ENCODE data around the gene DOC2B. TPM values are rescaled to one million over a fixed set of nuclear protein-coding genes. Genes with fewer than 3 reads are reported as not detected.
"Not testable (repeated sequence)": the region's sequence is repeated elsewhere in the genome, so short reads cannot be mapped to it uniquely, and the experiment has no call there.

The DOC2B gene
- total RNA-seq, 1 experiment from 2014 or later, result 0.17 TPM

- Histone ChIP-seq H3K36me3 (ENCODE audit: insufficient read depth, low read length, poor library complexity, severe bottlenecking) (no peaks in the 10 kb centered on the region), H3K27me3 (replicated peaks; ENCODE audit: insufficient read depth, low read depth, low read length, poor library complexity) (no peaks in the 10 kb centered on the region), H3K9me3 (ENCODE audit: low read depth, low read length, poor library complexity, severe bottlenecking) (no peaks in the 10 kb centered on the region), H3K4me1 (ENCODE audit: insufficient read depth, low read length, poor library complexity, severe bottlenecking) (no peaks in the 10 kb centered on the region), H3K27ac (ENCODE audit: low read depth, low read length, poor library complexity, severe bottlenecking) (no peak overlapping the region), H3K4me3 (ENCODE audit: low read depth, low read length, poor library complexity, severe bottlenecking) (no peak overlapping the region)
- POLR2A ChIA-PET (ENCODE audit: low non-redundant PET), result no interaction called here
- no peak for DNase-seq (ENCODE audit: low spot score)
- TF ChIP-seq EZH2 (IDR thresholded peaks at IDR 0.05; ENCODE audit: borderline replicate concordance, low read depth, low read length, poor library complexity, severe bottlenecking), result no peak
- no peak for TF ChIP-seq CTCF (conservative IDR thresholded peaks at IDR 0.05; ENCODE audit: low read depth, low read length)
- intact Hi-C loops (cut with micrococcal nuclease; ENCODE audit: unreplicated experiment), result no loop called here
- CTCF ChIA-PET, result no interaction called here
- BruUV-seq (replicated peaks), result no TSS peak
Measured at GRCh38 chr17:226108-227077, 44.9 kb upstream of the DOC2B start.

- no TSS peak for BruUV-seq (replicated peaks)
- H3K9me3 ChIP-seq (ENCODE audit: low read depth, low read length, poor library complexity, severe bottlenecking), result no peaks in the 10 kb centered on the region
- CTCF ChIA-PET, result no interaction called here
- TF ChIP-seq EZH2 (IDR thresholded peaks at IDR 0.05; ENCODE audit: borderline replicate concordance, low read depth, low read length, poor library complexity, severe bottlenecking) (no peak), CTCF (conservative IDR thresholded peaks at IDR 0.05; ENCODE audit: low read depth, low read length) (no peak)
- POLR2A ChIA-PET (ENCODE audit: low non-redundant PET), result no interaction called here
- intact Hi-C loops (cut with micrococcal nuclease; ENCODE audit: unreplicated experiment), result no loop called here
- no peaks in the 10 kb centered on the region for H3K27me3 ChIP-seq (replicated peaks; ENCODE audit: insufficient read depth, low read depth, low read length, poor library complexity)
- no peak for DNase-seq (ENCODE audit: low spot score)
- H3K4me3 ChIP-seq (ENCODE audit: low read depth, low read length, poor library complexity, severe bottlenecking), result no peak overlapping the region
- H3K36me3 ChIP-seq (ENCODE audit: insufficient read depth, low read length, poor library complexity, severe bottlenecking), result no peaks in the 10 kb centered on the region
- no peaks in the 10 kb centered on the region for H3K4me1 ChIP-seq (ENCODE audit: insufficient read depth, low read length, poor library complexity, severe bottlenecking)
- no peak overlapping the region for H3K27ac ChIP-seq (ENCODE audit: low read depth, low read length, poor library complexity, severe bottlenecking)
Measured at GRCh38 chr17:225551-225950, 44.1 kb upstream of the DOC2B start.

- BruUV-seq (replicated peaks); CTCF ChIA-PET; H3K4me3 ChIP-seq (ENCODE audit: low read depth, low read length, poor library complexity, severe bottlenecking); intact Hi-C loops (cut with micrococcal nuclease; ENCODE audit: unreplicated experiment); H3K36me3 ChIP-seq (ENCODE audit: insufficient read depth, low read length, poor library complexity, severe bottlenecking); POLR2A ChIA-PET (ENCODE audit: low non-redundant PET); H3K4me1 ChIP-seq (ENCODE audit: insufficient read depth, low read length, poor library complexity, severe bottlenecking); H3K27ac ChIP-seq (ENCODE audit: low read depth, low read length, poor library complexity, severe bottlenecking); H3K9me3 ChIP-seq (ENCODE audit: low read depth, low read length, poor library complexity, severe bottlenecking); DNase-seq (ENCODE audit: low spot score); H3K27me3 ChIP-seq (replicated peaks; ENCODE audit: insufficient read depth, low read depth, low read length, poor library complexity): not testable (repeated sequence)
Measured at GRCh38 chr17:224576-224975, 43.1 kb upstream of the DOC2B start.
